Measurements from ENCODE around the gene CKMT2.
"Not testable (repeated sequence)": the region's sequence is repeated elsewhere in the genome, so short reads cannot be mapped to it uniquely, and the experiment has no call there.

CKMT2 gene

GRCh38 chr5:81269751-81270393, 36.8 kb downstream of the CKMT2 start:
- peak overlapping the region; percentile 15; the same call in 1 of the 2 replicates for H3K4me3 ChIP-seq (replicated peaks; ENCODE audit: insufficient read depth, low read length)
- no peaks in the 10 kb centered on the region for H3K27me3 ChIP-seq (ENCODE audit: insufficient read depth, poor library complexity, severe bottlenecking)
- no peak overlapping the region for H3K27ac ChIP-seq (replicated peaks)
- peak in 1 of 2 experiments; percentile 4 for DNase-seq (ENCODE audit: low read depth in 1 of 2, low spot score in 1 of 2)
- TF ChIP-seq SPI1 (IDR thresholded peaks at IDR 0.05; ENCODE audit: borderline replicate concordance, low read depth) (no peak), POLR2AphosphoS5 (IDR thresholded peaks at IDR 0.05; ENCODE audit: low read depth) (no peak), CTCF (IDR thresholded peaks at IDR 0.05; ENCODE audit: insufficient read depth, low read length) (no peak), REST (IDR thresholded peaks at IDR 0.05; ENCODE audit: insufficient replicate concordance, low read depth) (no peak), GABPA (IDR thresholded peaks at IDR 0.05; ENCODE audit: low read depth) (no peak)

- H3K27me3 ChIP-seq (ENCODE audit: insufficient read depth, poor library complexity, severe bottlenecking); H3K27ac ChIP-seq (replicated peaks); DNase-seq (ENCODE audit: low read depth in 1 of 2, low spot score in 1 of 2): not testable (repeated sequence)
- peak overlapping the region; percentile 15; the same call in 1 of the 2 replicates for H3K4me3 ChIP-seq (replicated peaks; ENCODE audit: insufficient read depth, low read length)
These were observed 37.4 kb downstream of the CKMT2 start for GRCh38 chr5:81270394-81271027.

- H3K4me3 ChIP-seq (replicated peaks; ENCODE audit: insufficient read depth, low read length), result no peak overlapping the region
- TF ChIP-seq GABPA (IDR thresholded peaks at IDR 0.05; ENCODE audit: low read depth), result no peak
- no peak for TF ChIP-seq SPI1 (IDR thresholded peaks at IDR 0.05; ENCODE audit: borderline replicate concordance, low read depth)
- no peak for TF ChIP-seq REST (IDR thresholded peaks at IDR 0.05; ENCODE audit: insufficient replicate concordance, low read depth)
- no peak for TF ChIP-seq CTCF (IDR thresholded peaks at IDR 0.05; ENCODE audit: insufficient read depth, low read length)
- TF ChIP-seq POLR2AphosphoS5 (IDR thresholded peaks at IDR 0.05; ENCODE audit: low read depth), result no peak
- no peak overlapping the region for H3K27ac ChIP-seq (replicated peaks)
- no peaks in the 10 kb centered on the region for H3K27me3 ChIP-seq (ENCODE audit: insufficient read depth, poor library complexity, severe bottlenecking)
- DNase-seq (ENCODE audit: low read depth in 1 of 2, low spot score in 1 of 2), result no peak
These were observed 50.9 kb downstream of the CKMT2 start for GRCh38 chr5:81283976-81284375.

- no peaks in the 10 kb centered on the region for H3K27me3 ChIP-seq (ENCODE audit: insufficient read depth, poor library complexity, severe bottlenecking)
- no peak for DNase-seq (ENCODE audit: low read depth in 1 of 2, low spot score in 1 of 2)
- no peak overlapping the region for H3K4me3 ChIP-seq (replicated peaks; ENCODE audit: insufficient read depth, low read length)
- no peak for TF ChIP-seq GABPA (IDR thresholded peaks at IDR 0.05; ENCODE audit: low read depth)
- no peak for TF ChIP-seq SPI1 (IDR thresholded peaks at IDR 0.05; ENCODE audit: borderline replicate concordance, low read depth)
- no peak for TF ChIP-seq POLR2AphosphoS5 (IDR thresholded peaks at IDR 0.05; ENCODE audit: low read depth)
- no peak for TF ChIP-seq CTCF (IDR thresholded peaks at IDR 0.05; ENCODE audit: insufficient read depth, low read length)
- no peak for TF ChIP-seq REST (IDR thresholded peaks at IDR 0.05; ENCODE audit: insufficient replicate concordance, low read depth)
- H3K27ac ChIP-seq (replicated peaks), result no peak overlapping the region
These were observed 53.0 kb downstream of the CKMT2 start for GRCh38 chr5:81286059-81286617.

All from HL-60 (cell line).